ENCODE data around the gene PAPSS1. TPM values are rescaled to one million over a fixed set of nuclear protein-coding genes. Genes with fewer than 3 reads are reported as not detected.
A peak's percentile ranks its signal among the peaks of the same experiment; 100 is the strongest.

The PAPSS1 gene
- total and polyA plus RNA-seq, 2 of the 8 experiments (the other 6 are each of a cell fraction or from before 2014, with no cell fraction given) = 79.2 to 98.5 TPM

GRCh38 chr4:107757283-107757682 lies 37.2 kb upstream of the PAPSS1 start:
- FAIRE-seq = no peak
- Histone ChIP-seq H2BK120ac (replicated peaks; ENCODE audit: low read depth, low read length) (no peak overlapping the region), H3K36me3 (ENCODE audit: control insufficient read depth in 2 of 4, insufficient read depth in 4 of 4, low read length in 3 of 4) (peaks cover 0 to 2% (median 0%) of the 10 kb centered on the region in 4 experiments; a peak in 1 of 8 replicates), H3K56ac (replicated peaks; ENCODE audit: insufficient read length, low read depth, low read length) (no peak overlapping the region), H3K4ac (replicated peaks; ENCODE audit: insufficient read length, low read depth, low read length) (no peak overlapping the region), H4K8ac (ENCODE audit: extremely low read depth, insufficient read depth, low read length) (no peak overlapping the region), H3K18ac (ENCODE audit: extremely low read depth, low read length) (no peak overlapping the region), H3K79me2 (ENCODE audit: control insufficient read depth in 1 of 2, insufficient read depth in 2 of 2, low read length in 2 of 2) (no peaks in the 10 kb centered on the region), H3K23me2 (ENCODE audit: low read depth, low read length) (no peaks in the 10 kb centered on the region), H3K27ac (ENCODE audit: low read depth, low read length) (no peak overlapping the region), H3K27me3 (replicated peaks in 1 of 4; ENCODE audit: control insufficient read depth in 3 of 4, extremely low read depth in 1 of 4, insufficient read depth in 3 of 4, low read length in 3 of 4) (no peaks in the 10 kb centered on the region), H2AK5ac (ENCODE audit: low read depth, low read length) (no peak overlapping the region), H4K91ac (replicated peaks; ENCODE audit: insufficient read length, low read length) (no peak overlapping the region), H3K4me1 (replicated peaks in 1 of 4; ENCODE audit: control insufficient read depth in 3 of 4, insufficient read depth in 4 of 4, low read length in 3 of 4) (no peaks in the 10 kb centered on the region; a peak in 1 of 7 replicates), H2AFZ (ENCODE audit: low read length) (no peak overlapping the region), H2BK20ac (ENCODE audit: low read length) (peak overlapping the region; percentile 72; the same call in 1 of the 2 replicates), H2BK12ac (ENCODE audit: low read depth, low read length) (peak overlapping the region; percentile 98; the same call in 1 of the 2 replicates), H2BK5ac (ENCODE audit: low read depth, low read length) (no peak overlapping the region), H4K20me1 (replicated peaks in 1 of 2; ENCODE audit: control insufficient read depth in 1 of 2, insufficient read depth in 2 of 2, low read length in 2 of 2) (no peaks in the 10 kb centered on the region), H3K4me2 (ENCODE audit: insufficient read depth in 1 of 2, low read depth in 2 of 2, low read length in 2 of 2) (no peak overlapping the region), H2BK15ac (ENCODE audit: low read length) (no peak overlapping the region), H4K5ac (ENCODE audit: insufficient read length, low read depth, low read length) (no peak overlapping the region), H3K9me3 (ENCODE audit: insufficient read depth in 2 of 2, low read depth in 1 of 2, low read length in 1 of 2) (peaks cover 6 to 7% of the 10 kb centered on the region in 2 experiments; a peak in 2 of 4 replicates), H3K79me1 (ENCODE audit: low read depth, low read length) (no peaks in the 10 kb centered on the region), H3K4me3 (ENCODE audit: extremely low read depth in 1 of 4, insufficient read depth in 2 of 4, low read depth in 3 of 4, low read length in 4 of 4) (no peak overlapping the region), H3K23ac (ENCODE audit: insufficient read length) (no peak overlapping the region), H3K14ac (ENCODE audit: insufficient read length) (no peak overlapping the region), H3K9ac (replicated peaks in 1 of 4; ENCODE audit: extremely low read depth in 1 of 4, low read depth in 3 of 4, low read length in 3 of 4) (no peak overlapping the region)
- ChIA-PET CTCF (ENCODE audit: partially characterized antibody) (interaction anchor here (0.8 to 2.7 kb wide), 12 partner anchors 10 to 684 kb away, joined by 3 to 17 read pairs (median 5); no protein-coding TSS in a partner anchor), POLR2A (ENCODE audit: partially characterized antibody) (no interaction called here)
- DNase-seq (ENCODE audit: low read depth in 1 of 2, low spot score in 2 of 2) = no peak
- TF ChIP-seq EGR1 (IDR thresholded peaks at IDR 0.05; ENCODE audit: borderline replicate concordance, low read depth, low read length) = no peak
- TF ChIP-seq JUN (IDR thresholded peaks at IDR 0.05; ENCODE audit: low read depth, low read length) = no peak
- WGBS, 2 experiments (ENCODE audit: extremely low coverage in 1 of 2, insufficient coverage in 1 of 2, insufficient read length in 1 of 2, insufficient replicate concordance in 2 of 2, low coverage in 1 of 2, low lambda C conversion rate in 2 of 2, missing lambda C conversion rate in 1 of 2) = 92% methylated on average over 5 of the region's 5 CpGs; no CpG with 5 or more reads in 1 of the 2 experiments

All from H1 (cell line).